IMR-90 (cell line): Measurements from ENCODE around the gene RAB3C. TPM values are rescaled to one million over a fixed set of nuclear protein-coding genes. Genes with fewer than 3 reads are reported as not detected.

Experiments
- ATAC-seq: fragments of 200-7000 bp; cut with Tn5 transposase; 2 replicates; pipeline ENCODE4 v1.9.1; 2020; ENCODE audit warnings: low read depth, mild to moderate bottlenecking, moderate library complexity
- BruUV-seq: library from RNA; stranded (reverse); fragments of 400-500 nt; replicated peaks from 2 replicates; lab custom pipeline; 2021; lab: Mats Ljungman, UMichigan
- CTCF ChIA-PET: fragments of 300-600 bp; formaldehyde crosslinking; extraction: SDS; loops from one replicate; lab custom pipeline; 2021; ENCODE audit warnings: antibody characterized with exemption; lab: Yijun Ruan, JAX
- POLR2A ChIA-PET: fragments of 300-600 bp; sonication (Branson Sonifier 250); formaldehyde crosslinking; loops from one replicate; lab custom pipeline; 2022; ENCODE audit warnings: antibody characterized with exemption; ENCODE audit not compliant: unreplicated experiment; lab: Charles Lee
- DNase-seq: peaks from one replicate; pipeline ENCODE4 v3.0.0; 2013
- H2AFZ ChIP-seq: replicated peaks from 2 replicates; pipeline ENCODE3; 2013; ENCODE audit warnings: low read length, mild to moderate bottlenecking; ENCODE audit not compliant: poor library complexity
- H2AK5ac ChIP-seq: 2 replicates; pipeline ENCODE4 v1.6.1; 2013; ENCODE audit warnings: low read depth, low read length, inconsistent platforms
- H2AK9ac ChIP-seq: replicated peaks from 2 replicates; pipeline ENCODE3; 2013; ENCODE audit warnings: mild to moderate bottlenecking, low read depth, low read length, moderate library complexity; ENCODE audit not compliant: poor library complexity
- H2BK120ac ChIP-seq: 2 replicates; pipeline ENCODE4 v1.6.1; 2013; ENCODE audit warnings: low read depth, low read length, inconsistent platforms
- H2BK15ac ChIP-seq: 3 replicates; pipeline ENCODE4 v1.6.1; 2013; ENCODE audit warnings: low read depth, low read length, inconsistent platforms
- H2BK20ac ChIP-seq: 2 replicates; pipeline ENCODE4 v1.6.1; 2013; ENCODE audit warnings: low read depth, mild to moderate bottlenecking, inconsistent platforms, low read length, moderate library complexity
- H2BK5ac ChIP-seq: 2 replicates; pipeline ENCODE4 v1.6.1; 2013; ENCODE audit warnings: mild to moderate bottlenecking, low read depth, low read length, inconsistent platforms; ENCODE audit not compliant: poor library complexity, severe bottlenecking
- H3K14ac ChIP-seq: replicated peaks from 2 replicates; pipeline ENCODE4 v1.6.1; 2013; ENCODE audit warnings: low read depth, low read length, inconsistent platforms
- H3K18ac ChIP-seq: 2 replicates; pipeline ENCODE4 v1.6.1; 2013; ENCODE audit warnings: low read depth, low read length, control low read depth
- H3K23ac ChIP-seq: 2 replicates; pipeline ENCODE4 v1.6.1; 2013; ENCODE audit warnings: low read depth, low read length, inconsistent platforms
- H3K27ac ChIP-seq: 2 replicates; pipeline ENCODE4 v1.5.1; 2013; ENCODE audit warnings: mild to moderate bottlenecking, control low read depth, low read length; ENCODE audit not compliant: insufficient read depth
- H3K27me3 ChIP-seq: 2 replicates; pipeline ENCODE4 v1.6.1; 2013; ENCODE audit warnings: low read length; ENCODE audit not compliant: control insufficient read depth, insufficient read depth
- H3K36me3 ChIP-seq: 2 replicates; pipeline ENCODE4 v1.6.1; 2013; ENCODE audit warnings: low read length, mixed read lengths; ENCODE audit not compliant: control insufficient read depth, insufficient read depth
- H3K4ac ChIP-seq: 2 replicates; pipeline ENCODE4 v1.6.1; 2013; ENCODE audit warnings: low read depth, low read length, inconsistent platforms
- H3K4me1 ChIP-seq: 2 replicates; pipeline ENCODE4 v1.6.1; 2013; ENCODE audit warnings: low read length, mixed read lengths; ENCODE audit not compliant: control insufficient read depth, insufficient read depth
- H3K4me2 ChIP-seq: 2 replicates; pipeline ENCODE4 v1.6.1; 2013; ENCODE audit warnings: low read depth, mild to moderate bottlenecking, control low read depth, low read length, moderate library complexity
- H3K4me3 ChIP-seq: 2 replicates; pipeline ENCODE4 v1.5.1; 2013; ENCODE audit warnings: low read depth, mild to moderate bottlenecking, control low read depth, low read length, moderate library complexity; ENCODE audit not compliant: insufficient read depth
- H3K56ac ChIP-seq: 2 replicates; pipeline ENCODE4 v1.6.1; 2013; ENCODE audit warnings: low read length, inconsistent platforms; ENCODE audit not compliant: insufficient read depth; ENCODE audit errors: extremely low read depth
- H3K79me1 ChIP-seq, 2 experiments: 2 replicates each; pipeline ENCODE4 v1.6.1; 2013; ENCODE audit warnings: low read length in 2 of 2, inconsistent platforms in 1 of 2, low read depth in 1 of 2
- H3K9ac ChIP-seq: 2 replicates; pipeline ENCODE4 v1.6.1; 2013; ENCODE audit warnings: low read depth, low read length, control low read depth
- H3K9me1 ChIP-seq: 2 replicates; pipeline ENCODE4 v1.6.1; 2013; ENCODE audit warnings: low read length, inconsistent platforms; ENCODE audit not compliant: insufficient read depth
- H3K9me3 ChIP-seq: 2 replicates; pipeline ENCODE4 v1.6.1; 2013; ENCODE audit warnings: low read length; ENCODE audit not compliant: control insufficient read depth, insufficient read depth
- H4K20me1 ChIP-seq: 2 replicates; pipeline ENCODE4 v1.6.1; 2013; ENCODE audit warnings: low read length, inconsistent platforms; ENCODE audit not compliant: insufficient read depth
- H4K5ac ChIP-seq: 2 replicates; pipeline ENCODE4 v1.6.1; 2013; ENCODE audit warnings: mild to moderate bottlenecking, low read depth, low read length, control low read depth
- H4K8ac ChIP-seq, 2 experiments: 2 replicates each; pipeline ENCODE4 v1.6.1; 2013; ENCODE audit warnings: low read depth in 2 of 2, low read length in 2 of 2, control low read depth in 1 of 2, inconsistent platforms in 1 of 2
- H4K91ac ChIP-seq: 2 replicates; pipeline ENCODE4 v1.6.1; 2013; ENCODE audit warnings: low read depth, low read length, inconsistent platforms; ENCODE audit not compliant: insufficient read depth
- FOS ChIP-seq: fragments of 150-350 bp; IDR thresholded peaks from 2 replicates; pipeline ENCODE4 v1.6.1; 2016; ENCODE audit warnings: low read depth, low read length
- MXI1 ChIP-seq: IDR thresholded peaks from 2 replicates; pipeline ENCODE4 v1.6.1; 2012; ENCODE audit warnings: low read depth, mild to moderate bottlenecking, low read length, moderate library complexity, borderline replicate concordance
- RFX5 ChIP-seq: IDR thresholded peaks from 2 replicates; pipeline ENCODE4 v1.8.0; 2012; ENCODE audit warnings: low read depth, mild to moderate bottlenecking, low read length, moderate library complexity
- SMC3 ChIP-seq: fragments of 150-350 bp; IDR thresholded peaks from 2 replicates; pipeline ENCODE4 v1.6.1; 2016; ENCODE audit warnings: low read depth, mild to moderate bottlenecking, antibody characterized with exemption, low read length, moderate library complexity
- WGBS, 2 experiments: methylation state at CpG; one replicate each; pipeline versions ENCODE4 v1.1.5 to v1.1.7; 2013; ENCODE audit warnings: missing lambda C conversion rate in 2 of 2; ENCODE audit not compliant: insufficient read length in 1 of 2; ENCODE audit errors: extremely low coverage in 2 of 2; 5-methylcytosine and 5-hydroxymethylcytosine counted together
- dilution Hi-C: fragments of 300-500 bp; cut with HindIII; formaldehyde crosslinking; loops from one replicate; pipeline ENCODE4 v1.14.3; 2018; ENCODE audit warnings: low sequenced_read_pairs; ENCODE audit not compliant: unreplicated experiment
- in situ Hi-C: fragments of 300-500 bp; cut with MboI; formaldehyde crosslinking; loops from 3 replicates; pipeline ENCODE4 v1.14.3; 2019; ENCODE audit warnings: low sequenced_read_pairs, inconsistent platforms, mixed read lengths
- intact Hi-C: fragments of 100-400 bp; cut with micrococcal nuclease; formaldehyde crosslinking; loops from 2 replicates; pipeline ENCODE4 v1.10.0; 2022
- polyA plus RNA-seq, 3 experiments: library from polyadenylated mRNA; depleted of rRNA; stranded (reverse); fragments of >200 nt; gene quantifications; 2 replicates each; pipeline ENCODE4 v1.2.3, GENCODE V29; 2012; ENCODE audit warnings: low replicate concordance in 1 of 3
- total RNA-seq: library from RNA; depleted of rRNA; stranded (reverse); fragments of >200 nt; gene quantifications from 2 replicates; pipeline ENCODE4 v1.2.3, GENCODE V29; 2012
- TF ChIP-seq, protein P1 (sequence below): fragments of 150-350 bp; IDR thresholded peaks from 2 replicates; pipeline ENCODE4 v1.6.1; 2017; ENCODE audit warnings: mild to moderate bottlenecking, antibody characterized with exemption, low read length, low read depth

The RAB3C gene
- total and polyA plus RNA-seq, 2 of the 4 experiments (the other 2 are of a cell fraction): not detected

DNA sequence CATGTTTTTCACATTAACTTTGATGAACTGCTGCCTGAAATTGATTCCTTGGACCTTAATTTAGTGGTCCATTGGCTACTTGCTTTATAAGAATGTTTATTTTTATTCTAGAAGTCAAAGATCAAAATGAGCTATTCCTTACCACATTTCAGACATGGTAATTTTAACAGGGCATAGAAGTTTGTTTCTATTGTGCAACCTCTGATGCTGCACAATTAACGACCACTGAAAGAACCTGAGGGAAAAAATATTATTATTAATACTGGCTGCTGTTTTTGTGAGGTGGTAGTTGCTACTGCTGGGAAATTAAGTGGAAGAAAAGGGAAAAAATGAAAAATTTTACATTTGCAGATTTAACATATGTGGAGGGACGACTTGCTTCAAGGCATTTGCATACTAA, 37.9 kb upstream of the RAB3C start:
- in situ Hi-C loops (no loop called here), intact Hi-C loops (no loop called here), dilution Hi-C loops (no loop called here)
- H4K20me1 ChIP-seq: no peaks in the 10 kb centered on the region
- H3K4me3 ChIP-seq: no peak overlapping the region
- no peak overlapping the region for H2AK9ac ChIP-seq
- WGBS, 2 experiments: no CpG with 5 or more reads among the region's 2 CpGs
- no peak overlapping the region for H4K5ac ChIP-seq
- ATAC-seq: no peak
- no peak overlapping the region for H2AFZ ChIP-seq
- H2AK5ac ChIP-seq: no peak overlapping the region
- H2BK20ac ChIP-seq: no peak overlapping the region
- H3K56ac ChIP-seq: no peak overlapping the region
- no peaks in the 10 kb centered on the region for H3K79me1 ChIP-seq
- TF ChIP-seq MXI1 (no peak), SMC3 (no peak), FOS (no peak), RFX5 (no peak)
- TF ChIP-seq, protein P1, sequence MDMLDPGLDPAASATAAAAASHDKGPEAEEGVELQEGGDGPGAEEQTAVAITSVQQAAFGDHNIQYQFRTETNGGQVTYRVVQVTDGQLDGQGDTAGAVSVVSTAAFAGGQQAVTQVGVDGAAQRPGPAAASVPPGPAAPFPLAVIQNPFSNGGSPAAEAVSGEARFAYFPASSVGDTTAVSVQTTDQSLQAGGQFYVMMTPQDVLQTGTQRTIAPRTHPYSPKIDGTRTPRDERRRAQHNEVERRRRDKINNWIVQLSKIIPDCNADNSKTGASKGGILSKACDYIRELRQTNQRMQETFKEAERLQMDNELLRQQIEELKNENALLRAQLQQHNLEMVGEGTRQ: no peak
- no peak overlapping the region for H3K23ac ChIP-seq
- H3K14ac ChIP-seq: no peak overlapping the region
- no peak overlapping the region for H3K4ac ChIP-seq
- H3K27ac ChIP-seq: no peak overlapping the region
- no peak overlapping the region for H3K18ac ChIP-seq
- H2BK120ac ChIP-seq: no peak overlapping the region
- ChIA-PET POLR2A (no interaction called here), CTCF (no interaction called here)
- H2BK5ac ChIP-seq: no peak overlapping the region
- H3K4me1 ChIP-seq: no peaks in the 10 kb centered on the region
- no peaks in the 10 kb centered on the region for H3K27me3 ChIP-seq
- no peak overlapping the region for H3K9ac ChIP-seq
- H4K8ac ChIP-seq: no peak overlapping the region
- H3K36me3 ChIP-seq: no peaks in the 10 kb centered on the region
- H3K9me3 ChIP-seq: no peaks in the 10 kb centered on the region; the same call in 1 of the 2 replicates
- BruUV-seq: no TSS peak
- H4K91ac ChIP-seq: no peak overlapping the region
- no peak overlapping the region for H2BK15ac ChIP-seq
- no peaks in the 10 kb centered on the region for H3K9me1 ChIP-seq
- DNase-seq: no peak
- no peak overlapping the region for H3K4me2 ChIP-seq
